Globus pallidus (tissue), 1 donor: ENCODE data around the gene CATSPERB.
"Not testable (repeated sequence)": the region's sequence is repeated elsewhere in the genome, so short reads cannot be mapped to it uniquely, and the experiment has no call there.

ENCODE experiments used
- DNase-seq: peaks from one replicate; pipeline ENCODE4 v3.0.0-alpha.2; 2015; ENCODE audit warnings: low spot score

CATSPERB gene

GRCh38 chr14:91732439-91732838 lies 553 bp upstream of the CATSPERB start:
- DNase-seq: no peak

GRCh38 chr14:91731018-91731417 lies 868 bp downstream of the CATSPERB start:
- DNase-seq: no peak

GRCh38 chr14:91729756-91730155 lies 2.1 kb downstream of the CATSPERB start:
- no peak for DNase-seq

GRCh38 chr14:91728616-91729183 lies 3.2 kb downstream of the CATSPERB start:
- DNase-seq: no peak

GRCh38 chr14:91727121-91727520 lies 4.8 kb downstream of the CATSPERB start:
- DNase-seq: no peak

GRCh38 chr14:91723501-91723900 lies 8.4 kb downstream of the CATSPERB start:
- DNase-seq: peak; percentile 0

- no peak for DNase-seq
Measured at GRCh38 chr14:91722386-91722785, 9.5 kb downstream of the CATSPERB start.

GRCh38 chr14:91719839-91720238 lies 12.0 kb downstream of the CATSPERB start:
- DNase-seq: no peak

- DNase-seq: no peak
Measured at GRCh38 chr14:91716999-91717398, 14.9 kb downstream of the CATSPERB start.

GRCh38 chr14:91714805-91715204 lies 17.1 kb downstream of the CATSPERB start:
- DNase-seq: no peak

GRCh38 chr14:91708795-91709194 lies 23.1 kb downstream of the CATSPERB start:
- no peak for DNase-seq

- DNase-seq: no peak
Measured at GRCh38 chr14:91706996-91707395, 24.9 kb downstream of the CATSPERB start.

- no peak for DNase-seq
Measured at GRCh38 chr14:91694643-91695042, 37.2 kb downstream of the CATSPERB start.

GRCh38 chr14:91693346-91693745 lies 38.5 kb downstream of the CATSPERB start:
- no peak for DNase-seq

- no peak for DNase-seq
Measured at GRCh38 chr14:91692075-91692474, 39.8 kb downstream of the CATSPERB start.

GRCh38 chr14:91689608-91690007 lies 42.3 kb downstream of the CATSPERB start:
- DNase-seq: no peak

GRCh38 chr14:91687436-91687835 lies 44.5 kb downstream of the CATSPERB start:
- not testable (repeated sequence) for DNase-seq

- DNase-seq: no peak
Measured at GRCh38 chr14:91685600-91685999, 46.3 kb downstream of the CATSPERB start.

- no peak for DNase-seq
Measured at GRCh38 chr14:91681893-91682563, 49.9 kb downstream of the CATSPERB start.

GRCh38 chr14:91681118-91681517 lies 50.8 kb downstream of the CATSPERB start:
- DNase-seq: no peak

- no peak for DNase-seq
Measured at GRCh38 chr14:91679273-91679672, 52.6 kb downstream of the CATSPERB start.

GRCh38 chr14:91677687-91678086 lies 54.2 kb downstream of the CATSPERB start:
- DNase-seq: not testable (repeated sequence)

- no peak for DNase-seq
Measured at GRCh38 chr14:91674911-91675310, 57.0 kb downstream of the CATSPERB start.

GRCh38 chr14:91669867-91670266 lies 62.0 kb downstream of the CATSPERB start:
- no peak for DNase-seq
